ENCODE measurements around the gene TEX22.

GRCh38 chr14:105369653-105370040, 28.7 kb upstream of the TEX22 start:
- no peak for TF ChIP-seq CTCF (IDR thresholded peaks at IDR 0.05)
- TF ChIP-seq EZH2 (IDR thresholded peaks at IDR 0.05) = no peak

All from neural progenitor cell (in vitro differentiated cells).